Hepatocyte (in vitro differentiated cells): ENCODE measurements around the gene PRKAR1B.

Experiments
- EZH2 ChIP-seq: fragments of 200-600 bp; sonication (generic); IDR thresholded peaks from 2 replicates; pipeline ENCODE4 v1.6.1; 2016; ENCODE audit warnings: antibody characterized with exemption, mild to moderate bottlenecking, borderline replicate concordance
- TF ChIP-seq, protein P1 (sequence below): fragments of 200-600 bp; sonication (generic); IDR thresholded peaks from 2 replicates; pipeline ENCODE4 v1.5.1; 2016; ENCODE audit warnings: antibody characterized with exemption, mild to moderate bottlenecking; ENCODE audit not compliant: poor library complexity

DNA sequence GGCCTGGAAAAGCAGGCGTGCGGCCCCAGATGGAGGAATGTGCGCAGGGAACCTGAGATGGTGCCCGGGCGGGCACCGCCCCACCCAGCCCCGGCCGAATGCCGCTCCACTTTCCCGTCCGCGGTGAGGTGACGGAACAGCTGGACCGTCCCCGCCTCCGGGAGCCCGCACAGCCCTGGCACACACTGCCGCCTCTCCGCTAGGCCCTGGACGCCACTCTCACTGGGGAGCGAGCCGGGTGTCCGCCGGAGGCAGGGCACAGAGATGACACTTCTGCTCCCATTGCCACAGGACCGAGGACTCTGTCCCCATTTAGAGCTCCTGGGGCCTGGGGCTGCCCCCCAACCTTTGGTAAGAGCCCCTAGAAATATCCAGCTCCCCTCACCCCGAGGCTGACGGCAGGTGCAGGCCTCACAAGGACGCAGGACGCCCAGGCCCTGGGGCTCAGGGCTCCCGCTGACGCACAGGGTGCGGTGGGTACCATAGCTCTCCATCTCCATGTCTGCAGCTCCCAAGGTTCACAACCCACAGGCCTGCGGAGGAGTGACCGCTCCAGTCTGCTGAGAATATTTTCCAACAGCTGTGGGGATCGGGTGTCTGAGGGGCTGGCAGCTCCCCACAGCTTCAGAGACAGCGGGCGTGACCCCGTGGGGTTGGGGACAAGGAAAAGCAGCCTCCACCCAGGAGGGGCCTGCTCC, 155.2 kb downstream of the PRKAR1B start:
- TF ChIP-seq, protein P1, sequence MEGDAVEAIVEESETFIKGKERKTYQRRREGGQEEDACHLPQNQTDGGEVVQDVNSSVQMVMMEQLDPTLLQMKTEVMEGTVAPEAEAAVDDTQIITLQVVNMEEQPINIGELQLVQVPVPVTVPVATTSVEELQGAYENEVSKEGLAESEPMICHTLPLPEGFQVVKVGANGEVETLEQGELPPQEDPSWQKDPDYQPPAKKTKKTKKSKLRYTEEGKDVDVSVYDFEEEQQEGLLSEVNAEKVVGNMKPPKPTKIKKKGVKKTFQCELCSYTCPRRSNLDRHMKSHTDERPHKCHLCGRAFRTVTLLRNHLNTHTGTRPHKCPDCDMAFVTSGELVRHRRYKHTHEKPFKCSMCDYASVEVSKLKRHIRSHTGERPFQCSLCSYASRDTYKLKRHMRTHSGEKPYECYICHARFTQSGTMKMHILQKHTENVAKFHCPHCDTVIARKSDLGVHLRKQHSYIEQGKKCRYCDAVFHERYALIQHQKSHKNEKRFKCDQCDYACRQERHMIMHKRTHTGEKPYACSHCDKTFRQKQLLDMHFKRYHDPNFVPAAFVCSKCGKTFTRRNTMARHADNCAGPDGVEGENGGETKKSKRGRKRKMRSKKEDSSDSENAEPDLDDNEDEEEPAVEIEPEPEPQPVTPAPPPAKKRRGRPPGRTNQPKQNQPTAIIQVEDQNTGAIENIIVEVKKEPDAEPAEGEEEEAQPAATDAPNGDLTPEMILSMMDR: no peak
- no peak for TF ChIP-seq EZH2
